Embryonic facial prominence (tissue), 1 donor: ENCODE data around the gene MIXL1.
"Not testable (repeated sequence)": the region's sequence is repeated elsewhere in the genome, so short reads cannot be mapped to it uniquely, and the experiment has no call there.

Source experiments
- DNase-seq: peaks from one replicate; pipeline ENCODE4 v3.0.0-alpha.2; 2016; ENCODE audit errors: extremely low spot score

MIXL1 gene

GRCh38 chr1:226223157-226223785 lies at the start of gene MIXL1:
MIXL1 (plus strand) TSS chr1:226223664; CDS start chr1:226223682, 18 bp downstream.
- no peak for DNase-seq

GRCh38 chr1:226176870-226177269 lies 46.6 kb upstream of the MIXL1 start:
- no peak for DNase-seq

DNA sequence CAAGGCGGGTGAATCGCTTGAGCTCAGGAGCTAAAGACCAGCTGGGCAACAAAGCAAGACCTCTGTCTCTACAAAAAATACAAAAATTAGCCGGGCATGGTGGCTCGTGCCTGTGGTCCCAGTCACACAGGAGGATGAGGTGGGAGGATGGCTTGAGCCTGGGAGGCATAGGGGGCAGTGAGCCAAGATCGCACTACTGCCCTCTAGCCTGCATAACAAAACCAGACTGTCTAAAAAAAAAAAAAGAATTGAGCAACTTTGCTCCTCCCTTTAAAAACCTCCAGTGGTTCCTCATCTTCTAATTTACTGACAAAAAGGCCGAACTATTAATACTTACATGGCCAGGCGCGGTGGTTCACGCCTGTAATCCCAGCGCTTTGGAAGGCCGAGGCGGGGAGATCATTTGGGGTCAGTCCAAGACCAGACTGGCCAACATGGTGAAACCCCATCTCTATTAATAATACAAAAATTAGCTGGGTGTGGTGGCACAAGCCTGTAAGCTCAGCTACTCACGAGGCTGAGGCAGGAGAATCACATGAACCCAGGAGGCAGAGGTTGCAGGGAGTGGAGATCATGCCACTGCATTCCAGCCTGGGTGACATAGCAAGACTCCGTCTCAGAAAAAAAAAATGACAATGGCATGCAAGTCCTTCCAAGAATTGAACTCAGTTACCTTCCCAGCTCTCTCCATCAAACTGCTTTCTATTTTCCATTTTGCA lies 41.3 kb upstream of the MIXL1 start:
- no peak for DNase-seq

DNA sequence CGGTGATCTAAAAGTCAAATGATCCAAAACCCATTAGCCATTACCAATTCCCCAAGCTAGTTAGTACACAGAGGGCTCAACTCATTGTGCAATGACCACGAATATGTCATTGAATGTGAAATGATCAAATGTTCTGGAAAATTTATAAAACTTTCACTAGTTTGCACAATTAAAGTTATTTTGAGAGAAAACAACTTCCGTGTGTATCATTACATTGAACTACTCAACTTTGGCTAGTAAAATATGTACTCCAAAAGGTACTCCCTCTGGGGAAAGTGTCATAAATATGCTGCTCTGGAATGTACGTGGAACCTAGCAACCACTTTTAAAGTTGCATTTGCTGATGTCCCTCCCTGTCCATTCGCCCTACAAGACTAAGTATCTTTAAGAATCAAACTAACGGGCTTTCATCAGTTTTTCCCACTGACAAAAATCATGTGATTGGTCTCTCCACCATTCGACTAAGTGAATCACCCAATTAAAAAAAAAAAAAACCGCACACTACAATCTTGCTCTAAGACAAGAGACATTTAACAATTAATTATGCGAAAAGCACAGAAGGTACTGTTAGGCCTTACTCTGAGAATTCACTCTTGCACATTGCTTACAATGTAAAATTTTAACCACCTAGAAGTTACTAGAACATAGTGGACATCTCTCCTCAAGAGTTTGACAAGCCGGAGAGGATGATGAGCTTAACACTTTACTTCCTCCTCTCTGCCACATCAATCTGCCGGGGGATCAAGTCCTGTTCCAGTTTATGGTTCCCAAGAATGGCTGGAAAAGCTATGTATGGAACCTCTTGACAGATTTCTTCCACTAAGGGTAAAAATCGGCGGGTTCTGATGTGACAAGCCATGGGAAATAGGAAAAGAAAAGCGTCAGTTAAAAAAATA lies 38.1 kb upstream of the MIXL1 start:
- no peak for DNase-seq

GRCh38 chr1:226186124-226187018 lies 37.1 kb upstream of the MIXL1 start, which contains the start of gene ACBD3:
ACBD3 (minus strand) TSS chr1:226186741; CDS start chr1:226186675, 66 bp downstream.
- DNase-seq: peak; percentile 92

GRCh38 chr1:226187019-226187322 lies 36.5 kb upstream of the MIXL1 start:
- DNase-seq: no peak

GRCh38 chr1:226187380-226187779 lies 36.1 kb upstream of the MIXL1 start:
- no peak for DNase-seq

GRCh38 chr1:226195144-226195543 lies 28.3 kb upstream of the MIXL1 start:
- DNase-seq: no peak

GRCh38 chr1:226199971-226200370 lies 23.5 kb upstream of the MIXL1 start:
- no peak for DNase-seq

DNA sequence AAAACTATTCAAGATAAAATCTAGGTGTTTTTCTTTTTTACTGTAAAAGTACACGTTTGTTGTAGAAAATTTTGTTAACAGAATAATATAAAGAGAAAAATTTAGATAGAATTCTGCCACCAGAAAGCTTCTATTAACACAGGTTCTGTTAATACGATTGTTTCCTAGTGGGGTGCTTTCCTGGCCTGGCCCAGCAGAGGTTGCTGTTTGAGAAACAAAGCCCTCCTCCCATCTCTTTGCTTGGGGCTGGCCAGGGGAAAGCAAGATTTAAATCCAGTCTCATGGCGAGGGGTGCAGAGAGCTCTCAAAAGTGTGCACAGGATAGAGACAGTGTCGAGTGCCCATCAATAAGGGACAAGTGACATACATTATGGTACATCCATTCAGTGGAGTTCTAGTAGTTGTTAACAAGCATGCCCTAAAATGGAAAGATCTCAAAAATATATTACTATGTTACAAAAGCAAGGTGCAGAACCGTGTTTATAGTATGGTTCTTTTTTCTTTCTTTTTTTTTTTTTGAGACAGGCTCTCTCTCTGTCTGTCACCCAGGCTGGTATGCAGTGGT lies 22.4 kb upstream of the MIXL1 start:
- no peak for DNase-seq

DNA sequence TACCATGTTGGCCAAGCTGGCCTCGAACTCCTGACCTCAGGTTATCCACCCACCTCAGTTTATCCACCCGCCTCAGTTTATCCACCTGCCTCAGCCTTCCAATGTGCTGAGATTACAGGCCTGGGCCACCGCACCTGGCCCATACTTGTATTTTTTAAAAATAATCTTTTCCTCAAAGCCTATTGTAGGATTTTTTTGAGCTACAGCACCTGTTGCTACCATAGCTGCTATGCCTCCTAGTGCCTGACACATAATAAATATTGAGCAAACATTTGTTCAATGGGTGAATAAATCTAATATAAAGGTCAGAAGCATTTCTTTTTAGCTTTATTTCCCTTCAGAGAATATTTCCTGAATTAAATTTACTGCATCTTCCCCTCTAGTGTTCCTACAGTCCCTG lies 21.2 kb upstream of the MIXL1 start:
- DNase-seq: no peak

DNA sequence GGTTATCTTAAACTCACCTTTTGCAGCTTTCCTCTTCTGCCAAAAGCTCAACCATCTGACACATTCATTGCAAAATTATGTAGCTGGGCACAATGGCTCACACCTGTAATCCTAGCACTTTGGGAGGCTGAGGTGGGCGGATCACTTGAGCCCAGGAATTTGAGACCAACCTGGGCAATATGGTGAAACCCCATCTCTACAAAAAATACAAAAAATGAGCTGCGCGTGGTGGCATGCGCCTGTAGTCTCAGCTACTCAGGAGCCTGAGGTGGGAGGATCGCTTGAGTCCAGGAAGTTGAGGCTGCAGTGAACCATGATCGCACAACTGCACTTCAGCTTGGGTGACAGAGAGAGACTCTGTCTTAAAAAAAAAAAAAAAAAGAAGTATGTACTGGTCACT lies 20.8 kb upstream of the MIXL1 start:
- DNase-seq: not testable (repeated sequence)

DNA sequence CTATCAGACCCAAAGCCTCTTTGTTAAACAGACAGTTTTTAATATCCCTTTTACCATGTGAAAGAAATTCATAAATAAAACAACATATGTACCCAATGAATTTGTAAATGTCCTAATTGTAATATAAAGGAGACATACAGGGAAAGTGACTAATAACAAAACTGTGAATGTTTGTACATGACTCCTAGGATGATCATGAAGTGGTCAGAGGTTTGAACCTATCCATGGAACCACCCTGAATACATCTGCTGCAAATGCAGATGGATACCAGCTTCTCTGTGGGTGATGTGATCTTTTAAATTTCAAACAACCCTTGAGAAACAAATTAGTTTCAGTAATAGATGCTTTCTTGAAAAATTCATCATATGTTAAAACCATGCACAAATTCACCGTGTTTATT lies 20.2 kb upstream of the MIXL1 start:
- DNase-seq: no peak

- DNase-seq: no peak
These were observed 19.8 kb upstream of the MIXL1 start for GRCh38 chr1:226203655-226204054.

DNA sequence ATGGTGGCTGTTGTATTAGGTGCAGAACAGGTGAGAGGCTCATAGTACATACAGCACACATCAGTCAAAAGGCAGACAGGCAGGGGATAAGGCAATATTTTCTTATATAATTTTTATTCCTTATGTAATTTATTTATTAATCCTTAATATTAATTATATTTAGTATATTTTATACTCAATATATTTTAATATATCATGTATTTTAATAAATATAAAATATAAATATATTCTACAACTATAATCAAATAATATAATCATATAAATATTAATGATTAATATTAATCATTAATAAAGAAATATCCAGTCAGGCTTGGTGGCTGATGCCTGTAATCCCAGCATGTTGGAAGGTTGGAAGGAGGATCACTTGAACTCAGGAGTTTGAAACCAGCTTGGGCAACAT lies 19.3 kb upstream of the MIXL1 start:
- DNase-seq: no peak

GRCh38 chr1:226207048-226207447 lies 16.4 kb upstream of the MIXL1 start:
- no peak for DNase-seq

GRCh38 chr1:226209307-226210059 lies 14.0 kb upstream of the MIXL1 start:
- no peak for DNase-seq

DNA sequence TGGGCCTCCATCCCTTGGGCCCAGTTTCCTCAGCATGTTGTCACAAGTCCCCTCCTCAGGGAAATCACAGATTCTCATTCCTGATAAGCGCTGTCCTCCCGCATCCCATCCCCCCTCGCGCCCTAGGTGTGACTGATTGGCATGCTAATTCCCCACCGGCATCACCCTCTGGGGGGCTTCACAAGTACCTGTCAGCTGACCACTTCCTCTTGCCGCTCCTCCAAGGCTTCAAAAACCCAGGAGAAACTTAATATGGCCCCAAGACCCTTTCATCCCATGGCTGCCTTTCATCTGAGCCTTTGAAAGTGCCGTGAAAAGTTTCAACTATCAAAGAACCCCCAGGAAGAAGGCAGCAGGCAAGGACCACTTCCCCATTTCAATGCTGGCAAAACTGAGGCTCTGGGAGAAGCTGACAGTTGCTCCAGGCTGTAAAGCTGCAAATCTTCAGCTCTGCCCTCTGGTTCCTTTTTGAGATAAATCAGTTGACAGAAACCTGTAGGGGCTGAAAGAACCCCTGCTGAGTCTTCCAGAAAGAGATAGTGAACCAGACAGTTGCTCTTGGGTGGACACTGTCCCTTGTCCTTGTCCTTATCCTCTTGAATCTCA lies 12.8 kb upstream of the MIXL1 start:
- DNase-seq: no peak

DNA sequence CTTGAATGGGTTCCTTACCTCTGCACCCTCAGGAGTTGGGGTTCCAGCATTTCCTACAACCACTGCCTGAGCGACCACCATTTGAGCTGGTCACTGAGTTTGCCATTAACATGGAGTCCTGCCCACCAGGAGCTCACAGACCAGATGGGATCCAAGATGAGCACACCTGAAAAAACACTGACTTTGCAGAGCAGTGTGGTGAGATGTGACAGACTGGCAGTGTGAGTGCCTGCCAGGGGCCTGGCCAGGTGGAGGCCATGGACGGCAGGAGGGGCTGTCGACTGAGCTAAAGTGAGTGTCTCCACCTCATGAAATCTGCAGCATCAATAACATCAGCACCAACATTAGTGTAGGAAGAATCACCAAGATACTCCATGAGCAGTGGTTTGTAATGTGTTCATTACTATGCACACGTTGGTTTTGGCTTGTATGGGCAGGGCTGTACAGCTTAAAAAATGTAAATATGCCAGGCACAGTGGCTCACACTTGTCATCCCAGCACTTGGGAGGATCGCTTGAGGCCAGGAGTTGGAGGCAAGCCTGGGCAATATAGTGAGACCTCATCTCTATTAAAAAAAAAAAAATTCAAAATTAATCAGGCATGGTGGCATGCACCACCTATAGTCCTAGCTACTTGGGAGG lies 12.2 kb upstream of the MIXL1 start:
- no peak for DNase-seq

GRCh38 chr1:226212545-226212944 lies 10.9 kb upstream of the MIXL1 start:
- DNase-seq: no peak
